ENCODE measurements around the gene PLEKHA4. TPM values are rescaled to one million over a fixed set of nuclear protein-coding genes. Genes with fewer than 3 reads are reported as not detected.

PLEKHA4 gene
- total and polyA plus RNA-seq, 2 of the 13 experiments (the other 11 are each of a cell fraction or from before 2014, with no cell fraction given) = 4.8 to 6.0 TPM

DNA sequence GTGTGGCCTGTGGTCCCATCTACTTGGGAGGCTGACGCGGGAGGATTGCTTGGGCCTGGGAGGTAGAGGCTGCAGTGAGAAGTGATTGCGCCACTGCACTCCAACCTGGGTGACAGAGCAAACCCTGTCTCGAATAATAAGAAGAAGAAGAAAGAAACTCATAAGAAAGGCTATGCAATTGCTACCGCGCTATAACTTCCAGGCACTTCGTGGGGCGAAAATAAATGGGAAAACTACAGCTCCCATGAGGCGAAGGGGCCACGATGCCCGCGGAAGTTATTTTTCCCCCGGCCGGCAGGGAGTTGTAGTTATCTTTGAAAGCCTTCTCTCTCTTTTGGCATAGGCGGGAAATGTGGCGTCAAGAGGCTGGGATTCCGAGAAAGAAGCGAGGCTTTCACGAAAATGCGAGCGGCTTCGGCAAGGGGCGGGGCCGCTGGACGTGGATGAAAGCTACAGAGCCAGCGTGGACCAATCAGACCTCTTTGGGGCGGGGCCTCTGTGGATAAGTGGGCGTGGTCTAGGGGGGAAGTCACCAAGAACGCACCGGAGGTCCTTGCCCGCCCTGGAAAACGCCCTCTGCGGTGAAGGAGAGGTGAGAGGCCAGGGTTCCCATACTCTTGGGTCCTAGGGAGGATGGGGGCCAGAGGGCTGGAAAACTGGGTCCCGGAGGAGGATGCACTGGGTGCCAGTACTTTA lies 31.5 kb upstream of the PLEKHA4 start, which contains the start of gene NUCB1 (continued):
- TF ChIP-seq, protein P1, sequence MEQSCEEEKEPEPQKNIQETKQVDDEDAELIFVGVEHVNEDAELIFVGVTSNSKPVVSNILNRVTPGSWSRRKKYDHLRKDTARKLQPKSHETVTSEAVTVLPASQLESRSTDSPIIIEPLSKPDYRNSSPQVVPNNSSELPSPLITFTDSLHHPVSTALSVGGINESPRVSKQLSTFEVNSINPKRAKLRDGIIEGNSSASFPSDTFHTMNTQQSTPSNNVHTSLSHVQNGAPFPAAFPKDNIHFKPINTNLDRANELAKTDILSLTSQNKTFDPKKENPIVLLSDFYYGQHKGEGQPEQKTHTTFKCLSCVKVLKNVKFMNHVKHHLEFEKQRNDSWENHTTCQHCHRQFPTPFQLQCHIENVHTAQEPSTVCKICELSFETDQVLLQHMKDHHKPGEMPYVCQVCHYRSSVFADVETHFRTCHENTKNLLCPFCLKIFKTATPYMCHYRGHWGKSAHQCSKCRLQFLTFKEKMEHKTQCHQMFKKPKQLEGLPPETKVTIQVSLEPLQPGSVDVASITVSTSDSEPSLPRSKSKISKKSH (CRISPR knock-in tag; IDR thresholded peaks at IDR 0.05; ENCODE audit: borderline replicate concordance) = no peak; the same call in 1 of the 2 replicates
- no peak for TF ChIP-seq RBM22 (optimal IDR thresholded peaks at IDR 0.05; ENCODE audit: low read length)
- TF ChIP-seq, protein P2, sequence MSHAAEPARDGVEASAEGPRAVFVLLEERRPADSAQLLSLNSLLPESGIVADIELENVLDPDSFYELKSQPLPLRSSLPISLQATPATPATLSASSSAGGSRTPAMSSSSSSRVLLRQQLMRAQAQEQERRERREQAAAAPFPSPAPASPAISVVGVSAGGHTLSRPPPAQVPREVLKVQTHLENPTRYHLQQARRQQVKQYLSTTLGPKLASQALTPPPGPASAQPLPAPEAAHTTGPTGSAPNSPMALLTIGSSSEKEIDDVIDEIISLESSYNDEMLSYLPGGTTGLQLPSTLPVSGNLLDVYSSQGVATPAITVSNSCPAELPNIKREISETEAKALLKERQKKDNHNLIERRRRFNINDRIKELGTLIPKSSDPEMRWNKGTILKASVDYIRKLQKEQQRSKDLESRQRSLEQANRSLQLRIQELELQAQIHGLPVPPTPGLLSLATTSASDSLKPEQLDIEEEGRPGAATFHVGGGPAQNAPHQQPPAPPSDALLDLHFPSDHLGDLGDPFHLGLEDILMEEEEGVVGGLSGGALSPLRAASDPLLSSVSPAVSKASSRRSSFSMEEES (CRISPR knock-in tag; IDR thresholded peaks at IDR 0.05) = peak; percentile 40; the same call in 1 of the 2 replicates
- TF ChIP-seq CBX2 (IDR thresholded peaks at IDR 0.05; ENCODE audit: low read depth, low read length) = no peak
- TF ChIP-seq CBX2 (CRISPR knock-in tag; IDR thresholded peaks at IDR 0.05; ENCODE audit: low read depth) = no peak
- peak; percentile 66 for TF ChIP-seq ZNF557 (CRISPR knock-in tag; IDR thresholded peaks at IDR 0.05)
- TF ChIP-seq ZNF124 (CRISPR knock-in tag; IDR thresholded peaks at IDR 0.05) = peak; percentile 26; the same call in 1 of the 2 replicates
- TF ChIP-seq ZNF441 (CRISPR knock-in tag; IDR thresholded peaks at IDR 0.05; ENCODE audit: borderline replicate concordance) = 0 out of 2 replicates have a peak, but pooled peaks have one; percentile 63
- peak; percentile 60 for TF ChIP-seq MED1 (CRISPR knock-in tag; IDR thresholded peaks at IDR 0.05)
- no peak for TF ChIP-seq HMGA1 (CRISPR knock-in tag; conservative IDR thresholded peaks at IDR 0.05)
- no peak for TF ChIP-seq MAZ (IDR thresholded peaks at IDR 0.05; ENCODE audit: borderline replicate concordance, low read depth, low read length)
- peak; percentile 45; the same call in 1 of the 2 replicates for TF ChIP-seq MAZ (CRISPR knock-in tag; IDR thresholded peaks at IDR 0.05; ENCODE audit: low read depth)
- TF ChIP-seq ZNF569 (CRISPR knock-in tag; IDR thresholded peaks at IDR 0.05; ENCODE audit: borderline replicate concordance) = 0 out of 2 replicates have a peak, but pooled peaks have one; percentile 79
- TF ChIP-seq SP2 (CRISPR knock-in tag; IDR thresholded peaks at IDR 0.05) = no peak; the same call in 1 of the 2 replicates
- peak; percentile 73; the same call in 1 of the 2 replicates for TF ChIP-seq ZNF224 (CRISPR knock-in tag; IDR thresholded peaks at IDR 0.05)
- TF ChIP-seq, protein P3, sequence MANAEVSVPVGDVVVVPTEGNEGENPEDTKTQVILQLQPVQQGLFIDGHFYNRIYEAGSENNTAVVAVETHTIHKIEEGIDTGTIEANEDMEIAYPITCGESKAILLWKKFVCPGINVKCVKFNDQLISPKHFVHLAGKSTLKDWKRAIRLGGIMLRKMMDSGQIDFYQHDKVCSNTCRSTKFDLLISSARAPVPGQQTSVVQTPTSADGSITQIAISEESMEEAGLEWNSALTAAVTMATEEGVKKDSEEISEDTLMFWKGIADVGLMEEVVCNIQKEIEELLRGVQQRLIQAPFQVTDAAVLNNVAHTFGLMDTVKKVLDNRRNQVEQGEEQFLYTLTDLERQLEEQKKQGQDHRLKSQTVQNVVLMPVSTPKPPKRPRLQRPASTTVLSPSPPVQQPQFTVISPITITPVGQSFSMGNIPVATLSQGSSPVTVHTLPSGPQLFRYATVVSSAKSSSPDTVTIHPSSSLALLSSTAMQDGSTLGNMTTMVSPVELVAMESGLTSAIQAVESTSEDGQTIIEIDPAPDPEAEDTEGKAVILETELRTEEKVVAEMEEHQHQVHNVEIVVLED (CRISPR knock-in tag; IDR thresholded peaks at IDR 0.05; ENCODE audit: borderline replicate concordance) = peak; percentile 66; the same call in 1 of the 2 replicates
- 0 out of 2 replicates have a peak, but pooled peaks have one; percentile 55 for TF ChIP-seq KLF12 (CRISPR knock-in tag; IDR thresholded peaks at IDR 0.05; ENCODE audit: borderline replicate concordance)
- no peak for TF ChIP-seq ZFP36L2 (CRISPR knock-in tag; IDR thresholded peaks at IDR 0.05)
- TF ChIP-seq ATM (IDR thresholded peaks at IDR 0.05; ENCODE audit: borderline replicate concordance) = no peak
- TF ChIP-seq SNAI1 (CRISPR knock-in tag; IDR thresholded peaks at IDR 0.05; ENCODE audit: borderline replicate concordance) = 0 out of 2 replicates have a peak, but pooled peaks have one; percentile 35
- TF ChIP-seq ZNF562 (CRISPR knock-in tag; IDR thresholded peaks at IDR 0.05; ENCODE audit: borderline replicate concordance) = no peak
- TF ChIP-seq, protein P4, sequence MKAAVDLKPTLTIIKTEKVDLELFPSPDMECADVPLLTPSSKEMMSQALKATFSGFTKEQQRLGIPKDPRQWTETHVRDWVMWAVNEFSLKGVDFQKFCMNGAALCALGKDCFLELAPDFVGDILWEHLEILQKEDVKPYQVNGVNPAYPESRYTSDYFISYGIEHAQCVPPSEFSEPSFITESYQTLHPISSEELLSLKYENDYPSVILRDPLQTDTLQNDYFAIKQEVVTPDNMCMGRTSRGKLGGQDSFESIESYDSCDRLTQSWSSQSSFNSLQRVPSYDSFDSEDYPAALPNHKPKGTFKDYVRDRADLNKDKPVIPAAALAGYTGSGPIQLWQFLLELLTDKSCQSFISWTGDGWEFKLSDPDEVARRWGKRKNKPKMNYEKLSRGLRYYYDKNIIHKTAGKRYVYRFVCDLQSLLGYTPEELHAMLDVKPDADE (CRISPR knock-in tag; IDR thresholded peaks at IDR 0.05) = 0 out of 2 replicates have a peak, but pooled peaks have one; percentile 48
- no peak for TF ChIP-seq SMAD9 (CRISPR knock-in tag; IDR thresholded peaks at IDR 0.05)
